Bone marrow (tissue), 2 donors: ENCODE results near the gene FAM81A.
"Not testable (repeated sequence)": the region's sequence is repeated elsewhere in the genome, so short reads cannot be mapped to it uniquely, and the experiment has no call there.

Source experiments
- DNase-seq, 2 donors: peaks; one replicate each; lab custom pipeline; 2025; lab: John Stamatoyannopoulos, UW

FAM81A gene

GRCh38 chr15:59437817-59438624, at the start of gene FAM81A:
TSS of gene FAM81A (plus strand) at chr15:59438186. CDS start at chr15:59458627, 20,441 bp downstream.
- peak in 1 of 2 donors; percentile 11 for DNase-seq

GRCh38 chr15:59388670-59389069, 49.3 kb upstream of the FAM81A start:
- DNase-seq, result no peak

- DNase-seq, result no peak
Observed at GRCh38 chr15:59392299-59392698, 45.7 kb upstream of the FAM81A start.

DNA sequence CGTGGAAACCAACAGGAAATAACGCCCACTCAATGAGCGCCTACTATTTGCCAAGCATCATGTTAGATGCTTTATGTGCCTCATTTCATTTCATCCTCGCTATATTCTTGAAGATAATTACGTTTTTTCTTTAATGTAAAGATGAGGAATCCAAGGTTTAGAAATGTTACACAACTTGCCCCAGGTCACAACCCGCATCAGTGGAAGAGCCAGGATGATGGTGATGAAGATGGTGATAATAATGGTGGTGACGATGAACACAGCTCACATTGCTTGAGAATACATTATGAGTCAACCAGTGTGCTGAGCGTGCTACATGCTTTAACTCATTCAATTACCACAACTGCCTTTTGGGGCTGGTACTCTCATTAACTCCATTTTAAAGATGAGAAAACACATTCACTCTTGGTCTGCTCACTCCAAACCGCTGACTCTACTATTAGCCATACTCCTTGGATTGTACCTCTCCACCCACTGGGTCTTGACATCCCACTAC, 43.8 kb upstream of the FAM81A start:
- DNase-seq, result no peak

DNA sequence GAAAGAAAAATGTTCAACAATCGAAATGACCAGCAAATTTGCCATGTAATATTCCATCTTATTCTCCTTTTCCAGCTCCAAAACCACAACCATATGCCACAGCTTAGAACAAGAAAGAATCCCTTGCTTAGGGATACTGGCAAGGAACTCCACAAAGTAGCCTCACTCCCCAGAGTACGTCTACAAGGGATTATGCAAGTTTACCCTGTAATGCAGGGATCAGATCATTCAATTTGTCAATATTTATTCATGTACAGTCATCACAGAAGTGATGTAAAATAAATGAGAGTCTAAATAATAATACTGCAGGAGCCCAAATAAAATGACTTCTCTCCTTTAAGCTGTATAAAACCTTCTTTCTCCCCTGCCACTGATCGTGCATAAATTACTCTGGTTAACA, 41.8 kb upstream of the FAM81A start:
- DNase-seq, result no peak

DNA sequence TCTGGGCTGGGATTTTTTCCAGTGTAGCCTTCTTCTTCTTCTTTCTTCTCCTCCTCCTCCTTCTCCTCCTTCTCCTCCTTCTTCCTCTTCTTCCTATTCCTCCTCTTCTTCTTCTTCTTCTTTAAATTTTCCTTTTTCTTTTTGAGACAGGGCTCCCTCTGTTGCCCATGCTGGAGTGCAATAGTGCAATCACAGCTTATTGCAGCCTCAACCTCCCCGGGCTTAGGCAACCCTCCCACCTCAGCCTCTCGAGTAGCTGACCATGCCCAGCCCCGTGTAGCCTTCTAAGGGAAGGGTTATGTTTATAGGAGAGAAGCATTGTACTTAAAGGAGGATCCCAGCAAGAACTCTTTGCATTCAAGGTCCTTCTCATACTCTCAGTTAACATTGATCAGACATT, 41.3 kb upstream of the FAM81A start:
- no peak for DNase-seq

DNA sequence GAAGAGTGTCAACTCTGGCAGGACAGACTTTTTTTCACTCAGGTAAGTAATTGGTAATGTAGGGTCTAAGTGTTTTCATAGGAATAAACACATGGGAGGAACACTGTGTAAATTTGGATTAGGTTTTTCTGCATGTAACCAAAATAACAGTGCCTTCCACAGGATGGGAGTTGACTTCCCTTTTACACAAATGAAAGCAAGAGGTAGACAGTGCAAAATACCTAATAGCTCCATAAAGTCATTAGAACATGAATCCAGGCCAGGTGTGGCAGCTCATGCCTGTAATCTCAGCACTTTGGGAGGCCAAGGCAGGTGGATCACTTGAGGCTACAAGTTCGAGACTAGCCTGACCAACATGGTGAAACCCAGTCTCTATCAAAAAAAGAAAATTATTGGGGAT, 39.8 kb upstream of the FAM81A start:
- DNase-seq, result no peak

DNA sequence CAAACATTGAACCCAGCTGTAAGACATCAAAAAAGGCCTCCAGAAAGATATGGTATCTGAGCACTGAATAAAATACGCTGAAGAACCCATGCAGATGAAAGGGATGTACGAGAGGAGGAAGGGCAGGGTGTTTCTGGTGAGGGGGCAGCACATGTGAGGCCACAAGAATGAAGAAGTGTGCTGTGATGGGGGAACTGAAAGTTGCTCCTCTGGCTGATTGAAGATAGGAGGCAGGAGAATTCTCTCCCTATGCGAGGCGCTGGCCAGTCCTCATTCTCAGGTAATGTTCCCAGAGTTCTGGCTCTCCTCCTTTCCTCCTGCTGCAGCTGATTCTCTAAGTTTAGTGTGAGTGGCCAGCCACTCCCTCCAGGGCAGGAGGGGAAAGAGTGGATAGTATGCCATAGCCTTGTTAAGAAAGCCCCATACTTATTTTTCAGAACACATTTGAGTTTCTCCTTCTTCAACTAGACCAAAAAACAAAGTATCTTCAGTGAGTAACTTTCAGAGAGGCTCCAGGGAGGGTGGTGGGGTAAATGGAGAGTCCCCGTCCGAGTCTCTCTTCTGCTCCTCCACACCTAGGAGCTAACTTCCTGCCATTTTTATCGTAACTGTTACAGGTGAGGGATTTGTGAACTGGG, 38.4 kb upstream of the FAM81A start:
- no peak for DNase-seq

DNA sequence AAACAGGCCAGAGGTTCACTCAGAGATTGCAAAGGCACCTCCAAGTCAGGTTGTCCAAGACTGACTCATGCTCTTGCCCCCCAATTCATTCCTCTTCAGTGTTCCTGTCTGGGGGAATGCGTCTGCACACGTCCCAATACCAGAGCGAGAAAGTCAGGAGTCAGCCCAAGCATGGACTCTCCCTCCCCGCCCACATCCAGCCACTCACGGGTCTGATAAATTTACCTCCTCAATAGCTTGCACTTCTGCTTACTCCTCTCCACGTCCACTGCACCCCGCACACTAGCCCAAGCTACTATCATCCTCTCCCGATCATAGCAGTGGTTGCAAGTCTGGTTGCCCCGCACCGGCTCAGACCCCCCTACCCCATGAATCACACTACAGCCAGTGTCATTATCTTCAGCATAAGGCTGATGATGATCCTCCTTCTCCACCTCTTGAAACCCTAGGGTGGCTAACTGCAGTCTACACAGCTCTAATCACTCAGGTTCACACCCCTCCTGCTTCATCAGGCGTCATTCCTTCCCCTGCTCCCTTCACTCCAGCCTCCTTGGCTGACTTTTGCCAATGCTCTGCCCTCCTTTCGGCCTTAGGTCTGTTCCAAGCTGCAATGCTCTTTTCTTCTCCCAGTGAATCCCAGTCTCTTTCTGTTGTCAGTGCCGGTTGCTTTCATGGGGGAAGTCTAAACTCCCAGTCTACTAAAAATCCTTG, 37.7 kb upstream of the FAM81A start:
- no peak for DNase-seq

DNA sequence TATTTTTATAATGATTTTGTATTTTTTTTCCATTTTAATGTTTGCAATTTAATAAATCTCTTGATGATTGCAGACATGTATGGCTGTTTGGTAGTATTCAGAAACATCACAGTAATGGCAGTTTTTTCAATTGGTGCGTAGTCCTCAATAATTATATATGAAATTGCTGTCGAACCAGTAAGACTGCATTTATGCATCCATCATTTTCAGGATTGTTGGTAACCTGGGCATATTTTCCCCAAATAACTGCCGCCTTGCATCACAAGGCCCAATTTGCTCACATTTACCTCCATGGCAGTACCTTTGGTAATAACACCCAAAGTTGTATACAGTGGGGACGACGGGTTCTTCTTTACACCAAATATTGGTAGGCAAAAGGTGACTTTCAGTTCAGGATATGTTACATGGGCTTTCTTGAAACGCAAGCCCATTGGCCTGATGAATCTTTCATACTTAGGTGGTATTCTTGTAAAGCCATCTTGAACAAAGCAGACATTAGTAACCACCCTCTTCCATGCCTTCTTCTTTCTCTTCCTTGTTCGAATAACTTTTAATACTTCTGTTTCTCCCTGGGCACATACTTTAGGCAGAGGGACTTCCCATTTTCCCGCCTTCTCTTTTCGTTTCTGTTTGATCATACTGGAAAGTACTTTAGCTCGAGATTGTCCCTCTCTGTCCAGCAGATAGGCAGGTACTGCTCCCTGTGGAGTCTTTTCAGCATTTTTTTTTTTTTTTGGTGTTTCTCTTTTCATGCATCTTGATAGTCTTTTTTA, 36.7 kb upstream of the FAM81A start:
- not testable (repeated sequence) for DNase-seq

DNA sequence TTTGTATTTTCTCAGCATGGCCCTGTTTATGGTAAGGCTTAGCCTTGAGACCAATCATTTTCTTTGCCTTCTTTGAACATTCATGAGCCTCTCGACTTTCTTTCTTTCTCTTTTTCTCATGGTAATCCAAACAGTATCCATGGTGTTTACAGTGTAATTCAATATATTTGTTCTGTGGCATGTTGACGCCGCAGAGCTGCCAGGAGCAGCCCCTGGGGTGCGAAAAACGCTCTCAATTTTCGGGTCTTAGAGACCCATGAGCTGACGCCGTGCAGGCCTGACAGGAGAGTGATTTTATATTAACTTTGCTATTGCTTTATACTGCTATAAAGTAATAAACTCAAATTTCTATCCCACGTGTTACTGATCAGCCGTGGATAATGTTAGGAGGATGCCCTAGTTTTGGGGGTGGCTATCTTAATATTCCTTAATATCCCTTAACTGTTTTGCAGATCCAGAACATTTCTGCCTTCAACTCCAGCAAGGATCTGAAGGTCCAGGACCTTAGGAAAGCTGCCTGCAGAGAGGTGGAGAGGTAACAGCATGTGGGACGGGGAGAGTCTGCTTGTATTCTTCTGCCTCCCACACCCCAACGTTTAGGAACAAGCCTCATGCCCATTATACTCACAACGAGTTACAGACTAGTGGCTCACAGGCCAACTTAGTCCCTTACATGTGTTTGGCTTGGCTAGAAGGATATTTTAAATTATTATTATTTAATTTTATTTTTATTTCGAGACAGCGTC, 36.0 kb upstream of the FAM81A start:
- no peak for DNase-seq

GRCh38 chr15:59405079-59405478, 32.9 kb upstream of the FAM81A start:
- DNase-seq, result no peak

DNA sequence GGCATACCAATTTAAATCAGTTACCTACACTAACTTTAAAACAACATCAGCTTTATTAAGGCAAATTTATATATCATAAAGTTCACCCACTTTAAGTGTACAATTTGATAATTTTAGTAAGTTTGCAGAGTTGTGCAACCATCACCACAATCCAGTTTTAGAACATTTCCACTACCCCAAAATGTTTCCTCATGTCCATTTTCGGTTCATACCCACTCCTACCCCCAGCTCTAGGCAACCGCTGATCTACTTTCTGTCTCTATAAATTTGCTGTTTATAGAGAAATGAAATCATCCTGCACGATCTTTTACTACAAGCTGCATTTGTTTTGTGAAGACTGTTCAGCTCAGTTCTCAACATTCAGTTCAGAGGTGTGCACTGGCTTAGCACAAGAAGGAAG, 31.5 kb upstream of the FAM81A start:
- DNase-seq, result no peak

- no peak for DNase-seq
Observed at GRCh38 chr15:59407946-59408345, 30.0 kb upstream of the FAM81A start.

- no peak for DNase-seq
Observed at GRCh38 chr15:59410391-59410896, 27.5 kb upstream of the FAM81A start.

DNA sequence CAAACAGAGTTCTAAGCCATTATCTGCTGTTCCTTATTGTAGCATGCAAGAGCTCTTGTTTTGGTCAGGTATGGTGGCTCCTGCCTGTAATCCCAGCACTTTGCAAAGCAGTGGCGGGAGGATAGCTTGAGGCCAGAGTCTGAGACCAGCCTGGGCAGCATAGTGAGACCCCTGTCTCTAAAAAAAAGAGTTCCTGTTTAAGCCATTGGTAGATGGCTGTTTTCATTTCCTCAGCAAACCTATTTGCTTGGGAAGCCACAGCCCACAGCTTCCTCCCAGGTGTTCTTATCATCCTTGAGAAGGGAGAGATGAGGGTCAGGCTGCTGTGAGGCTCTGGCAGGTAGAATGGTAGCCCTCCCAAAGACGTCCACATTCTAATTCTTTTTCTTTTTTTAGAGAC, 24.4 kb upstream of the FAM81A start:
- DNase-seq, result no peak

DNA sequence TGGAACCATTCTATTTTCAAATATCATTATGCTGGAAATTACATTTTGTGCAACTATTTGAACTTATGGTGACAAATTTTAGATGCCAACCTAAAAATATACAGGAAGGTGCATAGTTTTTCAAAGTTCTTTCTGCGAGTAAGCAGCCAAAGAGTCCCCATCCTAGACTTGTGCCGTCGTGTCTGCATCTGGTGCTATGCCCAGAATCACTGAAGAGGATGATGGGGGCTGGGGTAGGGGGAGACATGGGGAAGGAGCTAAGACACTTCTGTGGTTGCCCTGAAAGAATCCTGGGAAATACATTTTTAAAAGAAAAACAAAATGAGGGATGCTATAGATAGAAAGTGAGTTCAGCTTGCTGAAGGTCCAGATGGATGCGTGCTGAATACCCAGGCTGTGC, 21.2 kb upstream of the FAM81A start:
- DNase-seq, result no peak

GRCh38 chr15:59419170-59419569, 18.8 kb upstream of the FAM81A start:
- DNase-seq, result no peak

DNA sequence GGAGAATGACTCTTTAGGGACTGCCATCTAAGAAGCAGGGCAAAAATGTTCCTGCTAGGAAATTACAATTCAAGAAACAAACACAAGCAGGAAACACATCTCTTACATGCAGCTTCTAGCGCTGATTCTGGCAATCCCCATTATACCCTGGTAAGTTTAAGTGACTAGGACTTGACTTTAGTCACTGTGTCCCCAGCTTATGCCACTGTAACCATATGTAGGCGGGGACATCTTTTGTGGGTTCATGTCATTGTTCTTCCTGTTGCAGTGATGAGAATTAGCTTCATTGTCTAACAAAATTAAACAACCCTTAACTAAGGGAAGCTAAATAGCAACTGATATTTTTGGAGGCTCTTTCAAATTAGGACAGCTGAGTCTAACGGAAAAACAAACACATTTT, 17.9 kb upstream of the FAM81A start:
- no peak for DNase-seq

DNA sequence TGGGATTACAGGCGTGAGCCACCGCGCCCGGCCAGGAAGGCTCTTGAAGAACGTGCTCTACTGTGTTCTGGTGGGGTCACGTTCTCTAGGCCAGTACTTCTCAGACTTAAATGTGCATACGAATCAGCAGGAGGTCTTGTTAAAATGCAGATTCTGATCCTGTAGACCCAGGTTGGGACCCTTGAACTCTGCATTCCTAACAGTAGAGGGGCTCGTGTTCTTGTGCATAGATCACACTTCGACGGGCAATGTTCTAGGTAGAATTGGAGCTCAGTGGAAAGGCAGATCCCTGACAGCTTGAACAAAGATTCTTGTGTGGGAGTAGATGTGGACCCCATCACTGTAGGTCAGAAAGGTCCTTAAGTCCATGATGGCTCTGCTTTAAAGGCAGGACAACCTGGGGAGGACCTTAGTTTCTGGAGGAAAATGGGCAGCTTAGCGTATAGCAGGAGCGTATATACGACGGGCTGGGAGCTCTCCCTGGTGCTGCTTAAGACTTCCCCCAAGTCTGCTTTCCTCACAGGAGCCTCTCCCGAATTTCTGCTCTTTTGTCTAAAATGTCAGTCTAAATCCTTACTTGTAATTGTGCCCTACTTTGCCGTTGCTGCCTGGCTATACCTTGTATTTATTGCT, 16.9 kb upstream of the FAM81A start:
- no peak for DNase-seq

DNA sequence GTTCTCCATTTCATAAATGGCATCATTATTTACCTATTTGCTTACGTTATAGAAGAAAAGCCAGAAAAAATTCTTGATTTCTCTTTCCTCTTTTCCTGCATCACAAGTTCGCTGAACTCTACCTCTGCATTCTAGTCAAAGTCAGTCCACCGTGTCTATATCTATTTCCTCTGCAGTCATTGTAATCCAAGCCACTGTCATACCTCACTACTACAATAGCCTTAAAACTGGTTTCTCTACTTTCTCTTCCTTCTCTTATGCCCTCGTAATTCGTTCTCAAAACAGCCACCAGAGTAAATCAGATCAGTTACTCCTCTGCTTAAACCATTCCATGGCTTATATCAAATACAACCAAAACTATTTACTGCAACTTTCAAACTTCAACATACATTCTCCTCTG, 13.4 kb upstream of the FAM81A start:
- no peak for DNase-seq
